ENCODE data around the gene SLC5A6.
"Not testable (repeated sequence)": the region's sequence is repeated elsewhere in the genome, so short reads cannot be mapped to it uniquely, and the experiment has no call there.

Gene SLC5A6

DNA sequence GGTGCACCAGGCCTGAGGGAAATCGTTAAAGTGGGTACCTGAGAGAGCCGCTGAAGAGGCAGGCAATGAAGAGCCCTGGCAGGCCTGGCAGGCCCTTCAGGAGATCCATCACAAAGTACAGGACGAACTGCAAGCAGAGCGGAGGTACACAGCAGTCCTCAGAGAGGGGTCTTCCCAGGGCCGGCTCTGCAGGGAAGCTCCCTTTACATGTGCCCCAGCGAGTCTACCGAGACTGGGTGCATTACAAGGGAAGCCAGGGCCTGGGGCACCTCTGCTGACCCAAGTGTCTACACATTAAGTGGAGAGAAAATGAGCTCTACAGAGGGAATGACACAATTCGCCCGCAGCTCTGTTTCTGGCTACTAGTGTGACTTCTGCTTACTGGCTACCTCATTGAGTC lies 8.3 kb downstream of the SLC5A6 start:
- no peak for DNase-seq

DNA sequence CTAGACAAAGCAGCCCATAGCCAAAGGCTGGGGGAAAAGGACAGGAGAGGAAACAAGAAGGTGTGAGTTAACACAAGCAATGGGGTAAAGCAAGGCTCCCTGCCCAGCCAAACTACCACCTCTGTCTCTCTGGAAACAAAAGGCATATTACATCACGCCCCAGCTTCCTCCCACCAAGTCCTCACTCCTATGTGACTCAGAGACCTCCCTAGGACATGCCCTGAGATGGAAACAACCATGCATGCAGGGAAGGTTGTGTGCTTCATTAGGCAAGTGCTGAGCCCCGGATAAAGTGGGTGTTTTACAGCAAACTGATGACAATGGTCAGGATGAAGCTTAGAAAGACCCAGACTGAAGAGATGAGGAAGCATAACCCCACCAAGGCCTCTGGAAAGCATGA lies 9.2 kb downstream of the SLC5A6 start:
- no peak for DNase-seq

- DNase-seq = no peak
These were observed 10.4 kb downstream of the SLC5A6 start for GRCh38 chr2:27201675-27202074.

- no peak for DNase-seq
These were observed 12.8 kb downstream of the SLC5A6 start for GRCh38 chr2:27199241-27199640.

DNA sequence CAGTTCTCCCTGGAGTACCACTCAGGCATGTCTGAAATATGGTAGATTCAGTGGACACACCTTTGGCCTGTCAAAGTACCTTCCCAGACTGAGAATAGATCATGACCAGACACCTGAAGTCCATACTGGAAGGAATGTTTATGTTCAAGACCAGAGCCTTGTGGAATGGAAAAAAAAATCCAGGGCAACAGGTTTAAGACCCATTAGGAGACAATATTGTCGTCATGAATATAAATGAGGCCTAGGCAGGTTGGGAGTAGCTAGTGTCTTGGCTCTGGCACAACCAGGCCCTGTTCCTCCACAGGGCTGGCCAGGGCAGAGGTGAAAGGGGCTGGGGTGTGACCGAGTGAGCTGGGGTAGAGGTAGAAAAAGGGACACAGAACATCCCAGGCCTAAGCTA lies 13.4 kb downstream of the SLC5A6 start:
- no peak for DNase-seq

DNA sequence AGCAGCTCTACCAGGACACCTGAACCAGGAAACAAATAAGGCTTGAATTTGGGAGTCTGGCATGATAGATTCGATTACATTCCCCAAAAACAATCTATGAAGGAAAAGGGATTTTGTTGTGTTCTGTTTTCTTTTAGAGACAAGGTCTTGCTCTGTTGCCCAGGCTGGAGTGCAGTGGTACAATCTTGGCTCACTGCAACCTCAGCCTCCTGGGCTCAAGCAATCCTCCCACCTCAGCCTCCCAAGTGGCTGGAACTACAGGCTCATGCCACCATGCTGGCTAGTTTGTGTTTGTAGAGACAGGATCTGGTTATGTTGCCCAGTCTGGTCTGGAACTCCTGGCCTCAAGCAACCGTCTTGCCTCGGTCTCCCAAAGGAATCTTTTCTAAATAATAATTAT lies 14.0 kb downstream of the SLC5A6 start:
- not testable (repeated sequence) for DNase-seq

DNA sequence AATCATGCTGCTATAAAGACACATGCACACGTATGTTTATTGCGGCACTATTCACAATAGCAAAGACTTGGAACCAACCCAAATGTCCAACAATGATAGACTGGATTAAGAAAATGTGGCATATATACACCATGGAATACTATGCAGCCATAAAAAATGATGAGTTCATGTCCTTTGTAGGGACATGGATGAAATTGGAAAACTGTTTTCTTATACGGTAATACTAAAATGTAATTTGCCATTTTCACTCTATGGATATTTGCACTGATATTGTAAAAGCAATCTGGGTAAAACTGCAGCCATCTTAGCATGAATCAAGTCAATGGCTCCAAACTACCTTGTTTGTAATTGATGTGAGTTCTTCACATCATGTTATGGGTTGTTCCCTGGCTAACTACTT lies 16.3 kb downstream of the SLC5A6 start:
- DNase-seq = not testable (repeated sequence)

GRCh38 chr2:27194538-27195354 lies 17.3 kb downstream of the SLC5A6 start:
- DNase-seq = no peak

DNA sequence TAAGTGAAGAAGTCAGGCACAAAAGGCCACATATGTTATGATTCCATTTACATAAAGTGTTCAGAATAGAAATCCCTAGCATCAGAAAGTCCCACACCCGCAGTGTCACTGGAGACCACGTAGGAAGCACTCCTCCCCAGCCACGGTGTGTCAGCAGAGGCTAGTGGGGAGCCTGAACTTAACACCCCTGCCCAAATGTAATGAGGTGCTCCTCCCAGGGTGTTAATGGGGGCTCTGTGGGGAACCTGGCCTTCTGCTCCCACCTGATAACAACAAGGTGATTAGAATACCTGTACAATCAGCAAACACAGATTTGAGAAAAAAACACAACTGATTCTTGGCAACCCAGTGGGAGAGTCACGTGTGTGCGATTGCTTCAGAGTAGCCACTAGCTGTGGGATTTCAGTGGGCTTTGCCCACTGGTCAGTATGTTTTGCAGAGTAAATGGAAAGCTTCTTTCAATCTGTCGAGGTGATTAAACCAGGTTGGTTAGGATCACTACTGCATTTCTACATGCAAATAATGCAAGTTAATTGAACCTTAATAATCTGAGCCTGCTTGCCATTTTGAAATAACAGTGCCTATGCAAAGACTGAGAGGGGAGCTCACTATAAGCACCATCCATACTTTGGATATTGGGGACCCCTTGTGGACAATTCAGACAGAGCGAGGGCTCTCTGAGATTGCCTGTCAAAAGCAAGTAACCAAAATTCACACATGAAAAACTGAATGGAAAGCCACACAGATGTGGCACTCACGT lies 20.8 kb downstream of the SLC5A6 start:
- DNase-seq = no peak

GRCh38 chr2:27189989-27190388 lies 22.1 kb downstream of the SLC5A6 start:
- DNase-seq = no peak

- DNase-seq = no peak
These were observed 25.3 kb downstream of the SLC5A6 start for GRCh38 chr2:27186613-27187345.

- DNase-seq = no peak
These were observed 26.6 kb downstream of the SLC5A6 start for GRCh38 chr2:27185331-27186026.

GRCh38 chr2:27184115-27184514 lies 28.0 kb downstream of the SLC5A6 start:
- DNase-seq = no peak

DNA sequence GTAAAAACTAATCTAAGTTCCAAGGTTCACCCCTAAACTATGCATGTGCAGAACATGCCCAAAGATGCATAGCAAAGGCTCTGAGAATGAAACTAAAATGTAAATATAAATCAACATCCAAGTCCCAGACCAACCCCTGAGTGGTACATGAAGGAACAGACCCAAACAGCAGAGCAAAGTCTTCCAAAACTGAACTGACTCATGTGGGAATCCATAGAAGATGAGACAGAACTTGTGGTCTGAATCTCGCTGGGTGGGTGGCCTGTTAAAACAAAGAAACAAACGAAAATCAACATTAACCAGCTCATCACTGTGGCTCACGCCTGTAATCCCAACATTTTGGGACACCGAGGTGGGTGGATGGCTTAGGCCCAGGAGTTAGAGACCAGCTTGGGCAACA lies 29.7 kb downstream of the SLC5A6 start:
- DNase-seq = no peak

DNA sequence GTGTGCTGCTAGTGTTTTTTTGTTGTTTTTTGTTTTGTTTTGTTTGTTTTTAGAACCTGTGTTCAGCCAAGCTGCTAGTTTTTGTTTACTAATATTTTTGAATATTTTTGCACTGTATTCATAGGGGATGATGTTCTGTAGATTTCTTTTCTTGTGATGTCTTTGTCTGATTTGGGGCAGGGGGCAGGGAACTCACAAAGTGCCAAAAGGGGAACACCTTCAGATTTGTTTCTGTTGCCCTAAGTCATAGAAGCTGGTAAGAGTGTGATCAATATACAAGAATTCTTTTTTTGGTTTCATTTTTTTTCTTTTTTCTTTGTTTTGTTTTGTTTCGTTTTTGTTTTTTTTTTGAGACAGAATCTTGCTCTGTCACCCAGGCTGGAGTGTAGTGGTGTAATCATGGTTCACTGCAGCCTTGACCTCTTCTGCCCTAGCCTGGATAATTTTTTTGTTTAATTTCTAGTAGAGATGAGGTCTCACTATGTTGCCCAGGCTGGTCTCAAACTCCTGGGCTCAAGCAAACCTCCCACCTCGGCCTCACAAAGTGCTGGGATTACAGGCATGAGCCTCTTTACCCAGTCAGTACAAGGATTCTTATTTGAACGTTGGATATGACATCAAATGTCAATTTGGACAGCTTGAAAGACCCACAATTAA lies 32.6 kb downstream of the SLC5A6 start:
- DNase-seq = no peak

DNA sequence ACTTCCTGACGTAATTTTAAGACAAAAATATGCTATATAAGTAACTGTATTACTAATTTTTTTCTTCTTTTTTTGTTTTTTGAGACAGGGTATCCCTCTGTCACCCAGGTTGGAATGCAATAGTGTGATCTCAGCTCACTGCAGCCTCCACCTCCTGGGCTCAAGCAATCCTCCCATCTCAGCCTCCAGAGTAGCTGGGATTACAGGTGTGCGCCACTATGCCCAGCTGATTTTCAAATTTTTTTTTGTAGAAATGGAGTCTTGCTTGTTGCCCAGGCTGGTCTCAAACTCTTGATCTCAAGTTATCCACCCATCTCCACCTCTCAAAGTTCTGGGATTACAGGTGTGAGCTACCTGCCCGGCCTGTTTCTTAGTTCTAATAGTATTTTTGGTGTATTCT lies 33.6 kb downstream of the SLC5A6 start:
- no peak for DNase-seq

GRCh38 chr2:27177441-27178351 lies 34.4 kb downstream of the SLC5A6 start:
- DNase-seq = no peak

GRCh38 chr2:27175781-27176180 lies 36.3 kb downstream of the SLC5A6 start:
- not testable (repeated sequence) for DNase-seq

GRCh38 chr2:27175330-27175729 lies 36.7 kb downstream of the SLC5A6 start:
- DNase-seq = no peak

- no peak for DNase-seq
These were observed 37.4 kb downstream of the SLC5A6 start for GRCh38 chr2:27174638-27175037.

GRCh38 chr2:27171351-27171848 lies 40.7 kb downstream of the SLC5A6 start:
- DNase-seq = no peak

Measured in activated effector memory CD4-positive, alpha-beta T cell treated with anti-CD3 and anti-CD28 coated beads, Interleukin-2, amount 50 U/mL, for 16 hours (primary cell).